SK-N-SH treated with all-trans-retinoic acid at 6 μM for 48 hours (cell line): ENCODE measurements around the gene TMOD3.

Experiments used
- ATAC-seq: fragments of 200-7000 bp; cut with Tn5 transposase; 3 replicates; pipeline ENCODE4 v1.9.1; 2020; ENCODE audit warnings: mild to moderate bottlenecking, moderate library complexity
- ARNTL ChIP-seq: fragments of 450-650 bp; formaldehyde crosslinking; IDR thresholded peaks from 2 replicates; pipeline ENCODE4 v1.5.0; 2020; ENCODE audit warnings: low read depth, mild to moderate bottlenecking, moderate library complexity, borderline replicate concordance
- BACH2 ChIP-seq: fragments of 250-450 bp; sonication (Bioruptor Pico); IDR thresholded peaks from 2 replicates; pipeline ENCODE4 v1.9.0; 2021; ENCODE audit warnings: mild to moderate bottlenecking, borderline replicate concordance
- CSDC2 ChIP-seq: fragments of 250-450 bp; sonication (Bioruptor Pico); IDR thresholded peaks from 2 replicates; pipeline ENCODE4 v1.5.0; 2020; ENCODE audit warnings: mild to moderate bottlenecking, moderate library complexity
- ESRRG ChIP-seq: fragments of 250-450 bp; sonication (Bioruptor Pico); IDR thresholded peaks from 2 replicates; pipeline ENCODE4 v1.6.1; 2021; ENCODE audit warnings: mild to moderate bottlenecking
- GLIS3 ChIP-seq: fragments of 250-450 bp; sonication (Bioruptor Pico); IDR thresholded peaks from 2 replicates; pipeline ENCODE4 v1.5.0; 2020; ENCODE audit warnings: mild to moderate bottlenecking, moderate library complexity
- ISL1 ChIP-seq: fragments of 250-450 bp; sonication (Bioruptor Pico); IDR thresholded peaks from 2 replicates; pipeline ENCODE4 v2.1.2; 2022; ENCODE audit warnings: mild to moderate bottlenecking, moderate library complexity
- OSR1 ChIP-seq: fragments of 250-450 bp; sonication (Bioruptor Pico); IDR thresholded peaks from 2 replicates; pipeline ENCODE4 v1.8.0; 2022; ENCODE audit warnings: moderate library complexity, mild to moderate bottlenecking, inconsistent platforms
- PPARA ChIP-seq: fragments of 250-450 bp; sonication (Bioruptor Pico); IDR thresholded peaks from 2 replicates; pipeline ENCODE4 v1.5.0; 2020; ENCODE audit warnings: mild to moderate bottlenecking, borderline replicate concordance
- RARB ChIP-seq: fragments of 250-450 bp; sonication (Bioruptor Pico); IDR thresholded peaks from 2 replicates; pipeline ENCODE4 v1.8.0; 2021; ENCODE audit warnings: mild to moderate bottlenecking, moderate library complexity
- SNAI2 ChIP-seq: fragments of 250-450 bp; sonication (Bioruptor Pico); IDR thresholded peaks from 2 replicates; pipeline ENCODE4 v1.5.0; 2020; ENCODE audit warnings: mild to moderate bottlenecking, moderate library complexity
- TCF4 ChIP-seq: fragments of 250-450 bp; sonication (Bioruptor Pico); IDR thresholded peaks from 2 replicates; pipeline ENCODE4 v1.8.0; 2021; ENCODE audit warnings: mild to moderate bottlenecking, moderate library complexity, borderline replicate concordance
- TOX ChIP-seq: fragments of 250-450 bp; sonication (Bioruptor Pico); IDR thresholded peaks from 2 replicates; pipeline ENCODE4 v1.8.0; 2021; ENCODE audit warnings: mild to moderate bottlenecking, moderate library complexity, borderline replicate concordance
- ZFP3 ChIP-seq: fragments of 250-450 bp; sonication (Bioruptor Pico); IDR thresholded peaks from 2 replicates; pipeline ENCODE4 v1.5.0; 2020; ENCODE audit warnings: mild to moderate bottlenecking, moderate library complexity
- ZFP30 ChIP-seq: fragments of 450-650 bp; formaldehyde crosslinking; IDR thresholded peaks from 2 replicates; pipeline ENCODE4 v1.5.0; 2022; ENCODE audit warnings: mild to moderate bottlenecking, moderate library complexity
- ZNF565 ChIP-seq: fragments of 450-650 bp; formaldehyde crosslinking; conservative IDR thresholded peaks from 2 replicates; pipeline ENCODE4 v1.5.0; 2020; ENCODE audit warnings: low read depth, mild to moderate bottlenecking, moderate library complexity
- ZNF70 ChIP-seq: fragments of 450-650 bp; formaldehyde crosslinking; IDR thresholded peaks from 2 replicates; pipeline ENCODE4 v1.5.0; 2020; ENCODE audit warnings: mild to moderate bottlenecking, moderate library complexity
- TF ChIP-seq, protein P1 (sequence below): fragments of 250-450 bp; sonication (Bioruptor Pico); IDR thresholded peaks from 2 replicates; pipeline ENCODE4 v1.8.0; 2020; ENCODE audit warnings: mild to moderate bottlenecking, moderate library complexity, borderline replicate concordance
- TF ChIP-seq, protein P2 (sequence below): fragments of 250-450 bp; sonication (Bioruptor Pico); IDR thresholded peaks from 2 replicates; pipeline ENCODE4 v1.5.0; 2020; ENCODE audit warnings: mild to moderate bottlenecking, moderate library complexity
- TF ChIP-seq, protein P3 (sequence below): fragments of 250-450 bp; sonication (Bioruptor Pico); IDR thresholded peaks from 2 replicates; pipeline ENCODE4 v1.5.1; 2021; ENCODE audit warnings: mild to moderate bottlenecking, moderate library complexity
- TF ChIP-seq, protein P4 (sequence below): fragments of 250-450 bp; sonication (Bioruptor Pico); IDR thresholded peaks from 2 replicates; pipeline ENCODE4 v1.8.0; 2021; ENCODE audit warnings: low read depth, mild to moderate bottlenecking, moderate library complexity, borderline replicate concordance
- TF ChIP-seq, protein P5 (sequence below): fragments of 250-450 bp; sonication (Bioruptor Pico); IDR thresholded peaks from 2 replicates; pipeline ENCODE4 v1.5.1; 2020; ENCODE audit warnings: low read depth, mild to moderate bottlenecking, moderate library complexity

TMOD3 gene

DNA sequence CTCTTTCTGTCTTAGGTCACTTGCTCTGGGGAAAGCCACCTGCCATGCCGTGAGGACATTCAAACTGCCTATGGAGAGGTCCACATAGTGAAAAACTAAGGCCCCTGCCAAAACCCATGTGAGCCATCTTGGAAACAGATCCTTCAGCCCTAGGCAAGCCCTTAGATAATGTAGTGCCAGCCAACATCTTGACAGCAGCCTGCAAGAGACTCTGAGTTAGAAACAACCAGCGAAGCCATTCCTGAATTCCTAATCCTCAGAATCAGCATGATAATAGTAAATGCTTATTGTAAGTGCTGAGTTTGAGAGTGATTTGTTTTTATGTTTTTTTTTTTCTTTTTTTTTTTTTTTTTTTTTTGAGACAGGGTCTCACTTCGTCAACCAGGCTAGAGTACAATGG lies 101.6 kb downstream of the TMOD3 start:
- ATAC-seq, result no peak
- TF ChIP-seq BACH2 (CRISPR knock-in tag) (no peak), ZNF565 (CRISPR knock-in tag) (no peak), TOX (no peak), CSDC2 (CRISPR knock-in tag) (no peak), SNAI2 (no peak), GLIS3 (CRISPR knock-in tag) (no peak), TCF4 (CRISPR knock-in tag) (no peak), ARNTL (no peak), PPARA (CRISPR knock-in tag) (no peak), ZFP30 (no peak), ISL1 (CRISPR knock-in tag) (no peak), RARB (CRISPR knock-in tag) (no peak), ZFP3 (CRISPR knock-in tag) (no peak)
- TF ChIP-seq, protein P1, sequence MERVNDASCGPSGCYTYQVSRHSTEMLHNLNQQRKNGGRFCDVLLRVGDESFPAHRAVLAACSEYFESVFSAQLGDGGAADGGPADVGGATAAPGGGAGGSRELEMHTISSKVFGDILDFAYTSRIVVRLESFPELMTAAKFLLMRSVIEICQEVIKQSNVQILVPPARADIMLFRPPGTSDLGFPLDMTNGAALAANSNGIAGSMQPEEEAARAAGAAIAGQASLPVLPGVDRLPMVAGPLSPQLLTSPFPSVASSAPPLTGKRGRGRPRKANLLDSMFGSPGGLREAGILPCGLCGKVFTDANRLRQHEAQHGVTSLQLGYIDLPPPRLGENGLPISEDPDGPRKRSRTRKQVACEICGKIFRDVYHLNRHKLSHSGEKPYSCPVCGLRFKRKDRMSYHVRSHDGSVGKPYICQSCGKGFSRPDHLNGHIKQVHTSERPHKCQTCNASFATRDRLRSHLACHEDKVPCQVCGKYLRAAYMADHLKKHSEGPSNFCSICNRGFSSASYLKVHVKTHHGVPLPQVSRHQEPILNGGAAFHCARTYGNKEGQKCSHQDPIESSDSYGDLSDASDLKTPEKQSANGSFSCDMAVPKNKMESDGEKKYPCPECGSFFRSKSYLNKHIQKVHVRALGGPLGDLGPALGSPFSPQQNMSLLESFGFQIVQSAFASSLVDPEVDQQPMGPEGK (CRISPR knock-in tag), result no peak
- TF ChIP-seq, protein P2, sequence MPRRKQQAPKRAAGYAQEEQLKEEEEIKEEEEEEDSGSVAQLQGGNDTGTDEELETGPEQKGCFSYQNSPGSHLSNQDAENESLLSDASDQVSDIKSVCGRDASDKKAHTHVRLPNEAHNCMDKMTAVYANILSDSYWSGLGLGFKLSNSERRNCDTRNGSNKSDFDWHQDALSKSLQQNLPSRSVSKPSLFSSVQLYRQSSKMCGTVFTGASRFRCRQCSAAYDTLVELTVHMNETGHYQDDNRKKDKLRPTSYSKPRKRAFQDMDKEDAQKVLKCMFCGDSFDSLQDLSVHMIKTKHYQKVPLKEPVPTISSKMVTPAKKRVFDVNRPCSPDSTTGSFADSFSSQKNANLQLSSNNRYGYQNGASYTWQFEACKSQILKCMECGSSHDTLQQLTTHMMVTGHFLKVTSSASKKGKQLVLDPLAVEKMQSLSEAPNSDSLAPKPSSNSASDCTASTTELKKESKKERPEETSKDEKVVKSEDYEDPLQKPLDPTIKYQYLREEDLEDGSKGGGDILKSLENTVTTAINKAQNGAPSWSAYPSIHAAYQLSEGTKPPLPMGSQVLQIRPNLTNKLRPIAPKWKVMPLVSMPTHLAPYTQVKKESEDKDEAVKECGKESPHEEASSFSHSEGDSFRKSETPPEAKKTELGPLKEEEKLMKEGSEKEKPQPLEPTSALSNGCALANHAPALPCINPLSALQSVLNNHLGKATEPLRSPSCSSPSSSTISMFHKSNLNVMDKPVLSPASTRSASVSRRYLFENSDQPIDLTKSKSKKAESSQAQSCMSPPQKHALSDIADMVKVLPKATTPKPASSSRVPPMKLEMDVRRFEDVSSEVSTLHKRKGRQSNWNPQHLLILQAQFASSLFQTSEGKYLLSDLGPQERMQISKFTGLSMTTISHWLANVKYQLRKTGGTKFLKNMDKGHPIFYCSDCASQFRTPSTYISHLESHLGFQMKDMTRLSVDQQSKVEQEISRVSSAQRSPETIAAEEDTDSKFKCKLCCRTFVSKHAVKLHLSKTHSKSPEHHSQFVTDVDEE (CRISPR knock-in tag), result no peak
- TF ChIP-seq, protein P3, sequence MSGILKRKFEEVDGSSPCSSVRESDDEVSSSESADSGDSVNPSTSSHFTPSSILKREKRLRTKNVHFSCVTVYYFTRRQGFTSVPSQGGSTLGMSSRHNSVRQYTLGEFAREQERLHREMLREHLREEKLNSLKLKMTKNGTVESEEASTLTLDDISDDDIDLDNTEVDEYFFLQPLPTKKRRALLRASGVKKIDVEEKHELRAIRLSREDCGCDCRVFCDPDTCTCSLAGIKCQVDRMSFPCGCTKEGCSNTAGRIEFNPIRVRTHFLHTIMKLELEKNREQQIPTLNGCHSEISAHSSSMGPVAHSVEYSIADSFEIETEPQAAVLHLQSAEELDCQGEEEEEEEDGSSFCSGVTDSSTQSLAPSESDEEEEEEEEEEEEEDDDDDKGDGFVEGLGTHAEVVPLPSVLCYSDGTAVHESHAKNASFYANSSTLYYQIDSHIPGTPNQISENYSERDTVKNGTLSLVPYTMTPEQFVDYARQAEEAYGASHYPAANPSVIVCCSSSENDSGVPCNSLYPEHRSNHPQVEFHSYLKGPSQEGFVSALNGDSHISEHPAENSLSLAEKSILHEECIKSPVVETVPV (CRISPR knock-in tag), result no peak
- TF ChIP-seq, protein P4, sequence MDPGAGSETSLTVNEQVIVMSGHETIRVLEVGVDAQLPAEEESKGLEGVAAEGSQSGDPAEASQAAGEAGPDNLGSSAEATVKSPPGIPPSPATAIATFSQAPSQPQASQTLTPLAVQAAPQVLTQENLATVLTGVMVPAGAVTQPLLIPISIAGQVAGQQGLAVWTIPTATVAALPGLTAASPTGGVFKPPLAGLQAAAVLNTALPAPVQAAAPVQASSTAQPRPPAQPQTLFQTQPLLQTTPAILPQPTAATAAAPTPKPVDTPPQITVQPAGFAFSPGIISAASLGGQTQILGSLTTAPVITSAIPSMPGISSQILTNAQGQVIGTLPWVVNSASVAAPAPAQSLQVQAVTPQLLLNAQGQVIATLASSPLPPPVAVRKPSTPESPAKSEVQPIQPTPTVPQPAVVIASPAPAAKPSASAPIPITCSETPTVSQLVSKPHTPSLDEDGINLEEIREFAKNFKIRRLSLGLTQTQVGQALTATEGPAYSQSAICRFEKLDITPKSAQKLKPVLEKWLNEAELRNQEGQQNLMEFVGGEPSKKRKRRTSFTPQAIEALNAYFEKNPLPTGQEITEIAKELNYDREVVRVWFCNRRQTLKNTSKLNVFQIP, result no peak
- TF ChIP-seq, protein P5, sequence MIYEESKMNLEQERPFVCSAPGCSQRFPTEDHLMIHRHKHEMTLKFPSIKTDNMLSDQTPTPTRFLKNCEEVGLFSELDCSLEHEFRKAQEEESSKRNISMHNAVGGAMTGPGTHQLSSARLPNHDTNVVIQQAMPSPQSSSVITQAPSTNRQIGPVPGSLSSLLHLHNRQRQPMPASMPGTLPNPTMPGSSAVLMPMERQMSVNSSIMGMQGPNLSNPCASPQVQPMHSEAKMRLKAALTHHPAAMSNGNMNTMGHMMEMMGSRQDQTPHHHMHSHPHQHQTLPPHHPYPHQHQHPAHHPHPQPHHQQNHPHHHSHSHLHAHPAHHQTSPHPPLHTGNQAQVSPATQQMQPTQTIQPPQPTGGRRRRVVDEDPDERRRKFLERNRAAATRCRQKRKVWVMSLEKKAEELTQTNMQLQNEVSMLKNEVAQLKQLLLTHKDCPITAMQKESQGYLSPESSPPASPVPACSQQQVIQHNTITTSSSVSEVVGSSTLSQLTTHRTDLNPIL (CRISPR knock-in tag), result no peak

DNA sequence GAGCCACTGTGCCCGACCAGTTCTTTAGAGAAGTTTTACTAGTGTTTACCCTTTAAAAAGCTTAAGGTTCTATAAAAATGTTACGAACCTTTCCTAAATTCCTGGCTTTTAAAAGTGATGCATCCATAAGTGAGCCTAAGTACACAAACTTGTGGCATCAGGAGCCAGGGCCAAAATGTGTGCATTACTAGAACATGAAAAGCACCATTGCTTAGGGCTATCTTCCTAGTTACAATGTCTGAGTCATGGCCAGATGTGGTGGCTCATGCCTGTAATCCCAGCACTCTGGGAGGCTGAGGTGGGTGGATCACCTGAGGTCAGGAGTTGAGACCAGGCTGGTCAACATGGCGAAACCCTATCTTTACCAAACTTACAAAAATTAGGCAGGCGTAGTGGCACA lies 102.2 kb downstream of the TMOD3 start:
- no peak for ATAC-seq
- TF ChIP-seq, protein P4, result no peak
- TF ChIP-seq GLIS3 (CRISPR knock-in tag) (no peak), OSR1 (CRISPR knock-in tag) (no peak), ZNF70 (CRISPR knock-in tag) (no peak), TOX (no peak), ZNF565 (CRISPR knock-in tag) (no peak), ARNTL (no peak)

DNA sequence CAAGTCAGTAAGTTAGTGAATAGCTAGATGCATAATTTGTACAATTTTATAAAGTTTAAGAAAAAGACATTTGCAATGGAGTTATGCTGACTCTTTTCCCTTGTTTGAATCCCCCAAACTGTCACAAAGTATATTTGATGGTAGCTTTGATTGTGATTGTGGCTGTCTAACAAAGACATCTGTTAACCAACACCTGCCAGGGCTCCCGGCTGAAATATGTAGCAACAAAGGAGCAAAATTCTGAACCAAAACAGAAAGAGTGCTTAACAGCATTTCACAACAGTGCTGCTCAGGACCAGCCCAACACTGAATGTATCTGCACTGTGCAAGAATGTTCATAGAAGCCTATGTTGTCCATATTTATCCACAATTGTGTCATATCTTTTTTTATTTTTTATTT lies 102.7 kb downstream of the TMOD3 start:
- TF ChIP-seq BACH2 (CRISPR knock-in tag), result no peak
- no peak for TF ChIP-seq ZFP3 (CRISPR knock-in tag)
- no peak for TF ChIP-seq ISL1 (CRISPR knock-in tag)
- TF ChIP-seq, protein P3 (CRISPR knock-in tag), result no peak
- TF ChIP-seq OSR1 (CRISPR knock-in tag), result no peak
- no peak for TF ChIP-seq ESRRG (CRISPR knock-in tag)
- no peak for TF ChIP-seq CSDC2 (CRISPR knock-in tag)
- no peak for TF ChIP-seq ZFP30
- ATAC-seq, result no peak
